ENCODE data around the gene SCUBE1. TPM values are rescaled to one million over a fixed set of nuclear protein-coding genes. Genes with fewer than 3 reads are reported as not detected.
A peak's percentile ranks its signal among the peaks of the same experiment; 100 is the strongest.

SCUBE1 gene
- polyA plus RNA-seq, 4 donors: 0.45 to 5.4 (median 1.6) TPM

DNA sequence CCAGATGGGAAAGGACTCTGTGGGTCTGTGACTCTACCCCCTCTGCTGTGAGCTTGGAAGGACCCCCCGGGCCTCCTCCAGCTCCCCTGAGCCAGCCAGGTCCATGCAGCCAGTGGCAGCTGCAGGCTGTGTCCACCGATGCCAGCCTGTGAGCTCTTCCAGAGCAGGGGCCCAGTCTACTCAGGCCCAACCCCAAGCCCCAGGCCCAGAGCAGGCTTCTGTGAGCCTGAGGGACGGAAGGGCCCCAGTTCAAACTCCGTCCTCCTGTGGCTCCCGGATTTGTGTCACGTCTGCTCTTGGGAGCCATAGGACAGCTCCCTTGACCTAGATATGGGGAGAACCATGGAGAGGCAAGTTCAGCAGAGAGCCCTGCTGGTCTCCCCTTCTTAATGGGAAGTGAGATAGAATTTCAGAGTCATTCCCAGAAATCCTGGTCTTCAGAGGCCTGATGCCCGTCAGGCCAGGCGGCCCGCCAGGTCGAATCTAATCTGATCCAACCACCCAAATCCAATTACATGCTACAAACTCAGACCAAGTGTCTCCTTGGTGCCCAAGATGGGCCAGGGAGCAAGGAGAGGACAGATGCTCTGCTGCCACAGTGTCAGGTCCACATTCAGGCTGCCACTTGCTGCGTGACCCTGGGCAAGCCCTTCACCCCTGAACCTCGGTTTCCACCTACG is 75.1 kb downstream of the SCUBE1 start:
- DNase-seq: no peak
- Histone ChIP-seq H3K27ac (ENCODE audit: low read depth in 1 of 3, low read length in 2 of 3) (no peak overlapping the region), H3K36me3 (ENCODE audit: control insufficient read depth in 3 of 3, insufficient read depth in 2 of 3, low read depth in 1 of 3, low read length in 3 of 3) (no peaks in the 10 kb centered on the region), H3K27me3 (ENCODE audit: control insufficient read depth in 3 of 3, insufficient read depth in 3 of 3, low read length in 3 of 3) (peaks cover 0 to 12% (median 0%) of the 10 kb centered on the region in 3 donors), H3K4me3 (ENCODE audit: low read depth in 1 of 3, low read length in 3 of 3) (no peak overlapping the region), H3K9me3 (ENCODE audit: control insufficient read depth in 2 of 2, insufficient read depth in 1 of 2, low read depth in 1 of 2, low read length in 1 of 2) (no peaks in the 10 kb centered on the region), H3K4me1 (ENCODE audit: control insufficient read depth in 3 of 3, insufficient read depth in 2 of 3, low read depth in 1 of 3, low read length in 2 of 3) (peaks cover 0 to 13% (median 4%) of the 10 kb centered on the region in 3 donors)
- WGBS, 3 donors: 75 to 86% (median 83%) methylated on average over 13 of the region's 13 CpGs
- no peak for FAIRE-seq

DNA sequence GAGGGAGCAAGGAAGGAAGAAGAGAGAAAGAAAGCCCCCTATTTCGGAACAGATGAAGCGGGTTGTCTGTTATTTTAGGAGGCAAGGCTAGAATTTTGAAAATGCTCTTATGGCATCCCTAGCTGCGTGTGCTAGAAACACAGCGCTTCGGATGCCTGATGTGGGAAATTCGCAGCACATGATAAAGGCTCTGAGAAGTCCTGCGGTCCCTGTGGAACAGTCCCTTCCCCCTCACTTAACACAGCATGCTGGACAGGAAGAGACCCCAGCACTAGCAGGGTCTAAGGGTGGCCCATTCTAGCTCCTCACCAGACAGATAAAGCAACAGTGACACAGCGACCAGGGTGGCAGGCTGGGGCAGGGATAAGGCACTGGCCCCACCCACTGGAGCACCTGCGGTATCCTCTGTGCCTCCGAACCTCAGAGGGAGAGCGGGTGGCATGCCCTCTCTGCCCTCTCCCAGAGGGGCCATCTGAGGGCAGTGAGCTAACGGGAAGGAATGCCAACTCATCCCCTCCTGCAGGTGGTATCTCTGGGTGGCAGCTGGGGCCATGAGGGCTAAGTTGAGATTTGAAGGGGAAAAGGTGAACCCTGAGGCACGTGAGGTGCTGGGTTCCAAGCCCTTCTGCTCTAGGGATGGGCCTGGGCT is 75.7 kb downstream of the SCUBE1 start:
- H3K27me3 ChIP-seq (ENCODE audit: control insufficient read depth in 3 of 3, insufficient read depth in 3 of 3, low read length in 3 of 3): peaks cover 0 to 12% (median 0%) of the 10 kb centered on the region in 3 donors
- H3K36me3 ChIP-seq (ENCODE audit: control insufficient read depth in 3 of 3, insufficient read depth in 2 of 3, low read depth in 1 of 3, low read length in 3 of 3): no peaks in the 10 kb centered on the region
- peaks cover 0 to 13% (median 4%) of the 10 kb centered on the region in 3 donors for H3K4me1 ChIP-seq (ENCODE audit: control insufficient read depth in 3 of 3, insufficient read depth in 2 of 3, low read depth in 1 of 3, low read length in 2 of 3)
- no peaks in the 10 kb centered on the region for H3K9me3 ChIP-seq (ENCODE audit: control insufficient read depth in 2 of 2, insufficient read depth in 1 of 2, low read depth in 1 of 2, low read length in 1 of 2)
- 64 to 80% (median 71%) methylated on average over 13 of the region's 13 CpGs for WGBS, 3 donors
- FAIRE-seq (no peak), DNase-seq (no peak)
- H3K27ac ChIP-seq (ENCODE audit: low read depth in 1 of 3, low read length in 2 of 3): no peak overlapping the region
- H3K4me3 ChIP-seq (ENCODE audit: low read depth in 1 of 3, low read length in 3 of 3): no peak overlapping the region

DNA sequence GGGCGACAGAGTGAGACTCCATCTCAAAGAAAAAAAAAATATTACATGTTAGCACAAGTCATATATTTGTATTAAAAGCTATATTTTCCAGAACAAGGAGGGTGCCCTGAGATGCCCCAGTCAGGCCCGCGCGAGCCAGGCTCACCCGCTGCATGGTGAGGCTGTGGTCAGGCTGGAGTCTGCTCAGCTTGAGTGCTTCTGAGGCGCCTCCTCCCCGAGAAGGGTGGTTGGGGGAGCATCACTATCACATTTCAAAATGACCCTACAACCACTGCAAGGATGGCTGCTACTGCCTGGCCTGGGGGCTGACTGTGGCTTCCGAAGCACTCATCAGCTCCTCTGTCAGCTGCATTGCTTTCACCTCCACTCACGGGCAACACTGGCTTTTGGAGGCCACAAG is 77.1 kb downstream of the SCUBE1 start:
- 84 to 88% (median 85%) methylated on average over 9 of the region's 9 CpGs for WGBS, 3 donors

DNA sequence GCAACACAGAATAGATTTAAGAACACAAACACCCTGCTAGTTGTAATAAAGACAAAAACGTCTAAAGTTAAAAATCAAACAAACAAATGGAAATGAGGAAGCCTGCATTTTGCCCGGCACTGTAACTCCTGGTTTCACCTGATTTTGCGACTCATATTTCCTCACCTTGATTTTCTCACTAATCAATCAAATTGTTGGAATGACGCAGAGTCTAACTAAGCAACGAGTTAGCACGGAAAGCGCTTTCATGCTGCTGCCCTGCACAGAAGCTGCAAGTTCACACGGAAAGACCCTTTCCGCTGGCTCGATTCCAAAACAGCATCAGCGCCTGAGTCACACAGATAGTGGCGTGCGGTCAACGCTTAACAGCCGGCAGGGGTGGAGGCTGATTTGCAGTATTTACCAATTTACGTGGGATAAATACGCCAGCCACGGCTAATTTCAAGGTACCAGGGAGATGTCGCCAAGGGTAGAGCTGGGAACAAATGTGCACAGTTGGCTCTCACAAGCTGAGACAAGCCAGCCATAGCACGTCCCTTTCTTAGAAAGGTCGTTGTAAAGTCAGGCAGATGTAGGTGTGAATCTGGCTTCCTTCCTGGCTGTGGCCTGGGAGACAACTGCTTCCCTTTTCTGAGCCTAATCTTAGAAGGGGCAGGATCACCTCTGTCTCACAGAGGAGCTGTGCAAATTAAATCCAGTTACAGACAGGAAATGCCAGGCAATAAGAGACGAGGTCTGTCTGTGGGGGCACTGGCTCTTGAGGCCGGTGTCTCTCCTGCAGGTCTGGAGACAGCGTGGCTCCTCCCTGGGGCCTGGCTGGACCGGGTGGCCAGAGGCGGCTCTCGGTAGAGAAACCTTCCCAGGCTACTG is 79.3 kb downstream of the SCUBE1 start:
- FAIRE-seq: no peak
- H3K27ac ChIP-seq (ENCODE audit: low read depth in 1 of 3, low read length in 2 of 3): peak overlapping the region in 2 of 3 donors; percentile 38 to 52
- 7 to 10% (median 9%) methylated on average over 27 of the region's 27 CpGs for WGBS, 3 donors

More for the DNA sequence above, 77.1 kb downstream of the SCUBE1 start:
- DNase-seq (no peak), FAIRE-seq (no peak)
- Histone ChIP-seq H3K27ac (ENCODE audit: low read depth in 1 of 3, low read length in 2 of 3) (no peak overlapping the region), H3K4me3 (ENCODE audit: low read depth in 1 of 3, low read length in 3 of 3) (no peak overlapping the region), H3K9me3 (ENCODE audit: control insufficient read depth in 2 of 2, insufficient read depth in 1 of 2, low read depth in 1 of 2, low read length in 1 of 2) (no peaks in the 10 kb centered on the region), H3K27me3 (ENCODE audit: control insufficient read depth in 3 of 3, insufficient read depth in 3 of 3, low read length in 3 of 3) (peaks cover 0 to 12% (median 0%) of the 10 kb centered on the region in 3 donors), H3K4me1 (ENCODE audit: control insufficient read depth in 3 of 3, insufficient read depth in 2 of 3, low read depth in 1 of 3, low read length in 2 of 3) (peaks cover 0 to 13% (median 4%) of the 10 kb centered on the region in 3 donors), H3K36me3 (ENCODE audit: control insufficient read depth in 3 of 3, insufficient read depth in 2 of 3, low read depth in 1 of 3, low read length in 3 of 3) (no peaks in the 10 kb centered on the region)

DNA sequence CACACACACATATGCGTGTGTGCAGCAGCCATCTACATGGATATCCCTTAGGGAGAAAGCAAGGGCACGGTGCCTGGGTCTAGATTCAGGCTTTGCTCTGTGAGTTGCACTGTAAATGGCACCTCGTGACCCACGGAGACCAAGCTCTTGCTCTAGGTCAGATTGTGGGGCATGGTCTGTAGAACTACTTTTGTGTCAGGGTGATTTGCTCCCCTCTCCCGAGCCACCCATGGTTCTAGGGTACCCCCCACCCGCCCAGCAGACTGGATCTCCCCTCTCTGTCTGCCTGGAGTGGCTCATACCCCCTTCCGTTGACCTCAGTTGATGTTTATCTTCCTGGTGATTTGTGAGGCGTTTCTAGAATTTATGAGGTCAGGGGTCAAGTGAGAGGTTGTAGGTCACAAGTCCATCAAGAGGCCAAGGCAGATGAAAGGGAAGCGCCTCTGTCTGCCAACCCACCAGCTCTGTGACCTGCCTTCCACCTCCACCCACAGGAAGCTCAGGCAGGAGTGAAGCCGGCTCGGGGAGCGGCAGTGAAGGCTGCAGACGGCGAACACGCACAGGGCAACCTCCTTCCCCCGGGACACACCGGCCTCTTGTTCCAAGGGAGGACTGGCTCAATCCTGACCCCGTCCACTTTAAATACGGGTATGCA is 80.1 kb downstream of the SCUBE1 start:
- DNase-seq (peak; percentile 41), FAIRE-seq (no peak)
- WGBS, 3 donors: 23 to 37% (median 26%) methylated on average over 19 of the region's 19 CpGs
- Histone ChIP-seq H3K36me3 (ENCODE audit: control insufficient read depth in 3 of 3, insufficient read depth in 2 of 3, low read depth in 1 of 3, low read length in 3 of 3) (no peaks in the 10 kb centered on the region), H3K4me3 (ENCODE audit: low read depth in 1 of 3, low read length in 3 of 3) (no peak overlapping the region), H3K27ac (ENCODE audit: low read depth in 1 of 3, low read length in 2 of 3) (peak overlapping the region in 1 of 3 donors; percentile 52), H3K4me1 (ENCODE audit: control insufficient read depth in 3 of 3, insufficient read depth in 2 of 3, low read depth in 1 of 3, low read length in 2 of 3) (peaks cover 0 to 13% (median 4%) of the 10 kb centered on the region in 3 donors), H3K27me3 (ENCODE audit: control insufficient read depth in 3 of 3, insufficient read depth in 3 of 3, low read length in 3 of 3) (peaks cover 0 to 6% (median 0%) of the 10 kb centered on the region in 3 donors), H3K9me3 (ENCODE audit: control insufficient read depth in 2 of 2, insufficient read depth in 1 of 2, low read depth in 1 of 2, low read length in 1 of 2) (no peaks in the 10 kb centered on the region)

More for the DNA sequence above, 79.3 kb downstream of the SCUBE1 start:
- Histone ChIP-seq H3K9me3 (ENCODE audit: control insufficient read depth in 2 of 2, insufficient read depth in 1 of 2, low read depth in 1 of 2, low read length in 1 of 2) (no peaks in the 10 kb centered on the region), H3K4me3 (ENCODE audit: low read depth in 1 of 3, low read length in 3 of 3) (no peak overlapping the region), H3K27me3 (ENCODE audit: control insufficient read depth in 3 of 3, insufficient read depth in 3 of 3, low read length in 3 of 3) (peaks cover 0 to 8% (median 0%) of the 10 kb centered on the region in 3 donors), H3K36me3 (ENCODE audit: control insufficient read depth in 3 of 3, insufficient read depth in 2 of 3, low read depth in 1 of 3, low read length in 3 of 3) (no peaks in the 10 kb centered on the region), H3K4me1 (ENCODE audit: control insufficient read depth in 3 of 3, insufficient read depth in 2 of 3, low read depth in 1 of 3, low read length in 2 of 3) (peaks cover 0 to 13% (median 4%) of the 10 kb centered on the region in 3 donors)
- peak; percentile 70 to 79 for DNase-seq

DNA sequence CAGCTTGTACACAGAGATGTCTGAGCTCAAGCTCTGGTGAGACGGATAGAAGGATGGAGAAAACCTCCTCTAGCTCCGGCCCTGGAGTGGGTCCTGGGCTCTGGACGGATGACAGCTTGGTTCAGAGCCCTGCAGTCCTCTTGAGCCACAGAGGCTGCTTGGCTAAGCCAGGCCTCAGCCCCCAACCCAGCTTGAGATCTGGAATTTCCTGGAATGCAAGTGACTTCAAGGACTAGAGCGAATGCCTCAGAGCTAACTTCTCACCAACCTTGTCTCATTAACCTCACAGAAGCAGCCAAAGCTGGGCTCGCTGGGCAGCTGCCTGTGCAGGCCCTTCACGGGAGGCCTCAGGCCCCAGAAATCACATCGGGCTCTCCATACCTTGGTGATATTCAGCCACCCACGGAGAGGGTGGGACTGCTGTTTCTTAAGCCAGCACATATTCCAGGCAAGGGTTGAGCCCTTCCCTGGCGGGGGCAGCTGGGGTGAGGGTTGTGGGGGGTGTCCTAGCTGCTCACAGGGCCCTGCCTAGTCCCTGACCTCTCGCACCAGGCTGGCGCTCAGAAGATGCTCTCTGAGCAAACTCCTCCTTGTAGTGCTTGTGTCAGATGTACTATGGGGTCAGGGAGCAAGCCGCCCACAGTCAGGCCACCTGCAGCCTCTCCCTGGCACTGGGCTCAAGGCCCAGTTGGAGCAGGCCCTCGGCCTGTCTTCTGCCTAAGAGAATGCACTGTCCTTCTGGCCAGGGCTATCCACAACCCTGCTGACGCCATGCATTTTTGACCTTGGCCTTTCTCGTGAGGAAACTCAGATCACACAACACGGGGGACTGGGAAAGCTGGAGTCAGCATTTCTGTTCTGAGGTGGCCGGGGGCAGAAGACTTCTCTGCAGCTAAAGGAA is 82.6 kb downstream of the SCUBE1 start:
- H3K4me3 ChIP-seq (ENCODE audit: low read depth in 1 of 3, low read length in 3 of 3): no peak overlapping the region
- no peak overlapping the region for H3K27ac ChIP-seq (ENCODE audit: low read depth in 1 of 3, low read length in 2 of 3)
- WGBS, 3 donors: 69 to 84% (median 73%) methylated on average over 17 of the region's 17 CpGs
- H3K27me3 ChIP-seq (ENCODE audit: control insufficient read depth in 3 of 3, insufficient read depth in 3 of 3, low read length in 3 of 3): peaks cover 0 to 6% (median 0%) of the 10 kb centered on the region in 3 donors
- H3K36me3 ChIP-seq (ENCODE audit: control insufficient read depth in 3 of 3, insufficient read depth in 2 of 3, low read depth in 1 of 3, low read length in 3 of 3): no peaks in the 10 kb centered on the region
- DNase-seq (no peak), FAIRE-seq (no peak)
- H3K9me3 ChIP-seq (ENCODE audit: control insufficient read depth in 2 of 2, insufficient read depth in 1 of 2, low read depth in 1 of 2, low read length in 1 of 2): no peaks in the 10 kb centered on the region
- H3K4me1 ChIP-seq (ENCODE audit: control insufficient read depth in 3 of 3, insufficient read depth in 2 of 3, low read depth in 1 of 3, low read length in 2 of 3): peaks cover 0 to 13% (median 4%) of the 10 kb centered on the region in 3 donors

DNA sequence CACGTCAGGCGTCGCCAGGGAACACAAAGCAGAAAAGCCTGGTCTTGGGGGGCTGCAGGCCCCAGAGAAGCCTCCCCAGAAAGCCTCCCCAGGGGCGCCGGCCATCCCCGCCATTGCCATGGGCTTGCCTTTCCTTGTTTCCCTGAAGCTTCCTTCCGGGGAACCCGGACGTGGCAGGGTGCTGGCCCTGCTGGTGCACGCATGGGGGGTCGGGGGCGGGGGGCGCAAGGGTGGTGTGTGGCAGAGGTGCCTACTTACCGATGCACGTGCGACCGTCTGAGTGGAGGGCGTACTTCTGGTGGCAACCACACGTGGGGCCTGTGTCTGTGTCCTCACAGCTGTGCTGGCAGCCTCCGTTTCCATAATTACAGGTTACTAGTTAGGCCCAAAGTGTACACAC is 85.2 kb downstream of the SCUBE1 start:
- no peaks in the 10 kb centered on the region for H3K27me3 ChIP-seq (ENCODE audit: control insufficient read depth in 3 of 3, insufficient read depth in 3 of 3, low read length in 3 of 3)
- no peak overlapping the region for H3K27ac ChIP-seq (ENCODE audit: low read depth in 1 of 3, low read length in 2 of 3)
- no peaks in the 10 kb centered on the region for H3K4me1 ChIP-seq (ENCODE audit: control insufficient read depth in 3 of 3, insufficient read depth in 2 of 3, low read depth in 1 of 3, low read length in 2 of 3)
- FAIRE-seq (no peak), DNase-seq (no peak)
- no peaks in the 10 kb centered on the region for H3K9me3 ChIP-seq (ENCODE audit: control insufficient read depth in 2 of 2, insufficient read depth in 1 of 2, low read depth in 1 of 2, low read length in 1 of 2)
- WGBS, 3 donors: 81 to 83% (median 82%) methylated on average over 19 to 20 of the region's 20 CpGs
- H3K36me3 ChIP-seq (ENCODE audit: control insufficient read depth in 3 of 3, insufficient read depth in 2 of 3, low read depth in 1 of 3, low read length in 3 of 3): no peaks in the 10 kb centered on the region
- H3K4me3 ChIP-seq (ENCODE audit: low read depth in 1 of 3, low read length in 3 of 3): no peak overlapping the region
